ENCODE results near the gene FNTB. TPM values are rescaled to one million over a fixed set of nuclear protein-coding genes. Genes with fewer than 3 reads are reported as not detected.

FNTB gene
- total and polyA plus RNA-seq, 5 donors from 2014 or later, result 6.3 to 15.5 (median 7.9) TPM

GRCh38 chr14:64950889-64951288 is 35.8 kb upstream of the FNTB start:
- no peak overlapping the region for H3K27ac ChIP-seq (ENCODE audit: insufficient read depth, low read length, poor library complexity, severe bottlenecking)
- H3K4me3 ChIP-seq (ENCODE audit: low read depth, low read length), result no peak overlapping the region

DNA sequence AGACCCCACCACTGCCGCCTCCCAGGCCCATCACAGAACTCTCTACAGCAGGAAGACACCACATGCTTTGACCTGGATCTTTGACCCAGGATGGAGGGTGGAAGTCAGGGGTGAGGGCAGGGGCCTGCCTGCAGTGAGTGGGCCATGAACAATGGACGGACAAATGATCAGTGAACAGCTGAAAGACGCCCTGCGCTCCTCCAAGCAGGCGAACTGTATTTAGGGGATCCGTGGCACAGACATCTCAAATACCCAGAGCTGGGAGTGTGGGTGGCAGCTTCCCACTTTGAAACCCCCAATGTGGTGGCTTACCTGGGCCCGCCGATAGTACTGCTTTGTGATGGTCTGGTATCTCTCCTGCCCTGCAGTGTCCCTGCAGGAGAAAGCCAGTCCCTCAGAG is 35.4 kb upstream of the FNTB start:
- Histone ChIP-seq H3K27ac (ENCODE audit: insufficient read depth, low read length, poor library complexity, severe bottlenecking) (no peak overlapping the region), H3K4me3 (ENCODE audit: low read depth, low read length) (no peak overlapping the region), H3K36me3 (ENCODE audit: control insufficient read depth, insufficient read depth, low read length) (peaks cover 25% of the 10 kb centered on the region), H3K4me1 (ENCODE audit: control insufficient read depth, insufficient read depth, low read length, poor library complexity, severe bottlenecking) (no peaks in the 10 kb centered on the region), H3K27me3 (ENCODE audit: control insufficient read depth, insufficient read depth, low read length) (no peaks in the 10 kb centered on the region), H3K9me3 (ENCODE audit: control insufficient read depth in 2 of 2, low read length in 2 of 2) (no peaks in the 10 kb centered on the region)
- H3K36me3 Mint-ChIP-seq, result peaks cover 48% of the 10 kb centered on the region
- peak overlapping the region in 1 of 3 donors; percentile 23 for H3K27ac Mint-ChIP-seq
- no peaks in the 10 kb centered on the region for H3K27me3 Mint-ChIP-seq
- DNase-seq (no peak), ATAC-seq (ENCODE audit: low read depth in 2 of 2) (no peak)
- peak overlapping the region in 1 of 4 donors; percentile 16 for H3K4me3 Mint-ChIP-seq
- peaks cover 0 to 2% (median 0%) of the 10 kb centered on the region in 7 donors for H3K9me3 Mint-ChIP-seq
- H3K4me1 Mint-ChIP-seq, result peaks cover 0 to 25% (median 9%) of the 10 kb centered on the region in 4 donors

More at GRCh38 chr14:64950889-64951288, 35.8 kb upstream of the FNTB start:
- H3K4me3 Mint-ChIP-seq, result no peak overlapping the region
- H3K36me3 Mint-ChIP-seq, result peaks cover 52% of the 10 kb centered on the region
- ATAC-seq (ENCODE audit: low read depth in 2 of 2) (no peak), DNase-seq (no peak)
- H3K27me3 Mint-ChIP-seq, result no peaks in the 10 kb centered on the region
- Histone ChIP-seq H3K27me3 (ENCODE audit: control insufficient read depth, insufficient read depth, low read length) (no peaks in the 10 kb centered on the region), H3K9me3 (ENCODE audit: control insufficient read depth in 2 of 2, low read length in 2 of 2) (no peaks in the 10 kb centered on the region), H3K36me3 (ENCODE audit: control insufficient read depth, insufficient read depth, low read length) (peaks cover 25% of the 10 kb centered on the region), H3K4me1 (ENCODE audit: control insufficient read depth, insufficient read depth, low read length, poor library complexity, severe bottlenecking) (no peaks in the 10 kb centered on the region)
- peaks cover 0 to 2% (median 0%) of the 10 kb centered on the region in 7 donors for H3K9me3 Mint-ChIP-seq
- peak overlapping the region in 1 of 3 donors; percentile 44 for H3K27ac Mint-ChIP-seq
- peaks cover 0 to 26% (median 11%) of the 10 kb centered on the region in 4 donors for H3K4me1 Mint-ChIP-seq

DNA sequence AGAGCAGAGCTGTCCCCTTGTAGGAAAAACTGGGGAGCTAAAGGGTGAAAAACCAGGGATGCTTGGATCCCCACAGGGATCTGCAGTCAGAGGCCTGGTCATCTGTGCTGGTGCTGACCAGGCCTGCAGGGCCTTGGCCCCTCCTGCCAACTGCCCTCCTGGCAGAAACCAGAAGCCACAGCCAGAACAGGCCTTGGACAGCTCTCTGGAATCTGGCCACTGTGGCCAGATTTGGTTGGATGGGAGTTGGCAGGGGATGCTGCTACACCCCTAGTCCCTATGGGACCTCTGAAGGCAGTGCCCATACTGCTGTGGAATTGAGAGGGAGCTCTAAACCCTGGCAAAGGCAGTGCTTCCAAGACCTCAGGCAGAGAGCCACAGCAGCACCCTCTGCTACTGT is 35.0 kb upstream of the FNTB start:
- peaks cover 45% of the 10 kb centered on the region for H3K36me3 Mint-ChIP-seq

GRCh38 chr14:64952598-64953309 is 33.9 kb upstream of the FNTB start:
- H3K27ac Mint-ChIP-seq, result peak overlapping the region; percentile 8 to 69 (median 42)
- DNase-seq (no peak), ATAC-seq (ENCODE audit: low read depth in 2 of 2) (no peak)
- H3K36me3 Mint-ChIP-seq, result peaks cover 38% of the 10 kb centered on the region
- Histone ChIP-seq H3K4me1 (ENCODE audit: control insufficient read depth, insufficient read depth, low read length, poor library complexity, severe bottlenecking) (no peaks in the 10 kb centered on the region), H3K27ac (ENCODE audit: insufficient read depth, low read length, poor library complexity, severe bottlenecking) (no peak overlapping the region), H3K4me3 (ENCODE audit: low read depth, low read length) (no peak overlapping the region), H3K27me3 (ENCODE audit: control insufficient read depth, insufficient read depth, low read length) (no peaks in the 10 kb centered on the region), H3K9me3 (ENCODE audit: control insufficient read depth in 2 of 2, low read length in 2 of 2) (no peaks in the 10 kb centered on the region), H3K36me3 (ENCODE audit: control insufficient read depth, insufficient read depth, low read length) (peaks cover 25% of the 10 kb centered on the region)
- peaks cover 0 to 2% (median 0%) of the 10 kb centered on the region in 7 donors for H3K9me3 Mint-ChIP-seq
- no peaks in the 10 kb centered on the region for H3K27me3 Mint-ChIP-seq
- H3K4me3 Mint-ChIP-seq, result no peak overlapping the region
- peaks cover 0 to 23% (median 8%) of the 10 kb centered on the region in 4 donors for H3K4me1 Mint-ChIP-seq

More for the DNA sequence above, 35.0 kb upstream of the FNTB start:
- Mint-ChIP-seq H3K4me1 (peaks cover 0 to 23% (median 8%) of the 10 kb centered on the region in 4 donors), H3K27ac (peak overlapping the region in 1 of 3 donors; percentile 23), H3K27me3 (no peaks in the 10 kb centered on the region), H3K4me3 (no peak overlapping the region), H3K9me3 (peaks cover 0 to 2% (median 0%) of the 10 kb centered on the region in 7 donors)
- H3K27me3 ChIP-seq (ENCODE audit: control insufficient read depth, insufficient read depth, low read length), result no peaks in the 10 kb centered on the region
- no peak overlapping the region for H3K4me3 ChIP-seq (ENCODE audit: low read depth, low read length)
- H3K4me1 ChIP-seq (ENCODE audit: control insufficient read depth, insufficient read depth, low read length, poor library complexity, severe bottlenecking), result no peaks in the 10 kb centered on the region
- ATAC-seq (ENCODE audit: low read depth in 2 of 2) (no peak), DNase-seq (no peak)
- H3K9me3 ChIP-seq (ENCODE audit: control insufficient read depth in 2 of 2, low read length in 2 of 2), result no peaks in the 10 kb centered on the region
- no peak overlapping the region for H3K27ac ChIP-seq (ENCODE audit: insufficient read depth, low read length, poor library complexity, severe bottlenecking)
- peaks cover 27% of the 10 kb centered on the region for H3K36me3 ChIP-seq (ENCODE audit: control insufficient read depth, insufficient read depth, low read length)

DNA sequence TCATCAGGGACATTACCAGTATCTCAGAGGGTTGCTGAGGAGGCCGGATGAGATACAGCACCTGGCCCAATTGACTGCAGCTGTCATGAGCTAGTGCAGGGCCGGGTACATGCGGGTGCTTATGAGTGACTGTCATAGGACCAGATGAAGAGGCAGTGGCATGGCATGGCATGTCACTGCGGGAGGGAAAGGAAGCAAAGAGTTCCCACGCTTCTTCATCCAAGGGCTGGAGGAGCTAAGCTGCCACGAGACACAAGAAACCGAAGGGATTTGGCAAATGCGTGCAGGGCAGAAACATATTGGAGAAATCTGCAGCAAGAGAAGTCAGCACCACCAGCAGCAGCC is 33.4 kb upstream of the FNTB start:
- Mint-ChIP-seq H3K36me3 (peaks cover 38% of the 10 kb centered on the region), H3K4me3 (no peak overlapping the region), H3K27me3 (no peaks in the 10 kb centered on the region), H3K9me3 (peaks cover 0 to 2% (median 0%) of the 10 kb centered on the region in 7 donors), H3K4me1 (peaks cover 0 to 23% (median 8%) of the 10 kb centered on the region in 4 donors), H3K27ac (peak overlapping the region in 1 of 3 donors; percentile 1)
- Histone ChIP-seq H3K4me1 (ENCODE audit: control insufficient read depth, insufficient read depth, low read length, poor library complexity, severe bottlenecking) (no peaks in the 10 kb centered on the region), H3K9me3 (ENCODE audit: control insufficient read depth in 2 of 2, low read length in 2 of 2) (no peaks in the 10 kb centered on the region), H3K27me3 (ENCODE audit: control insufficient read depth, insufficient read depth, low read length) (no peaks in the 10 kb centered on the region), H3K4me3 (ENCODE audit: low read depth, low read length) (no peak overlapping the region), H3K36me3 (ENCODE audit: control insufficient read depth, insufficient read depth, low read length) (peaks cover 24% of the 10 kb centered on the region), H3K27ac (ENCODE audit: insufficient read depth, low read length, poor library complexity, severe bottlenecking) (no peak overlapping the region)
- DNase-seq, result no peak
- no peak for ATAC-seq (ENCODE audit: low read depth in 2 of 2)

- no peaks in the 10 kb centered on the region for H3K4me1 ChIP-seq (ENCODE audit: control insufficient read depth, insufficient read depth, low read length, poor library complexity, severe bottlenecking)
- no peaks in the 10 kb centered on the region for H3K9me3 ChIP-seq (ENCODE audit: control insufficient read depth in 2 of 2, low read length in 2 of 2)
- H3K4me3 ChIP-seq (ENCODE audit: low read depth, low read length), result no peak overlapping the region
- H3K4me3 Mint-ChIP-seq, result no peak overlapping the region
- H3K27ac ChIP-seq (ENCODE audit: insufficient read depth, low read length, poor library complexity, severe bottlenecking), result no peak overlapping the region
- no peak overlapping the region for H3K27ac Mint-ChIP-seq
- H3K9me3 Mint-ChIP-seq, result peaks cover 0 to 2% (median 0%) of the 10 kb centered on the region in 7 donors
- peaks cover 20% of the 10 kb centered on the region for H3K36me3 ChIP-seq (ENCODE audit: control insufficient read depth, insufficient read depth, low read length)
- no peaks in the 10 kb centered on the region for H3K27me3 ChIP-seq (ENCODE audit: control insufficient read depth, insufficient read depth, low read length)
- peaks cover 34% of the 10 kb centered on the region for H3K36me3 Mint-ChIP-seq
- ATAC-seq (ENCODE audit: low read depth in 2 of 2) (no peak), DNase-seq (no peak)
- peaks cover 0 to 22% (median 7%) of the 10 kb centered on the region in 4 donors for H3K4me1 Mint-ChIP-seq
- H3K27me3 Mint-ChIP-seq, result no peaks in the 10 kb centered on the region
Measured at GRCh38 chr14:64953661-64954060, 33.0 kb upstream of the FNTB start.

DNA sequence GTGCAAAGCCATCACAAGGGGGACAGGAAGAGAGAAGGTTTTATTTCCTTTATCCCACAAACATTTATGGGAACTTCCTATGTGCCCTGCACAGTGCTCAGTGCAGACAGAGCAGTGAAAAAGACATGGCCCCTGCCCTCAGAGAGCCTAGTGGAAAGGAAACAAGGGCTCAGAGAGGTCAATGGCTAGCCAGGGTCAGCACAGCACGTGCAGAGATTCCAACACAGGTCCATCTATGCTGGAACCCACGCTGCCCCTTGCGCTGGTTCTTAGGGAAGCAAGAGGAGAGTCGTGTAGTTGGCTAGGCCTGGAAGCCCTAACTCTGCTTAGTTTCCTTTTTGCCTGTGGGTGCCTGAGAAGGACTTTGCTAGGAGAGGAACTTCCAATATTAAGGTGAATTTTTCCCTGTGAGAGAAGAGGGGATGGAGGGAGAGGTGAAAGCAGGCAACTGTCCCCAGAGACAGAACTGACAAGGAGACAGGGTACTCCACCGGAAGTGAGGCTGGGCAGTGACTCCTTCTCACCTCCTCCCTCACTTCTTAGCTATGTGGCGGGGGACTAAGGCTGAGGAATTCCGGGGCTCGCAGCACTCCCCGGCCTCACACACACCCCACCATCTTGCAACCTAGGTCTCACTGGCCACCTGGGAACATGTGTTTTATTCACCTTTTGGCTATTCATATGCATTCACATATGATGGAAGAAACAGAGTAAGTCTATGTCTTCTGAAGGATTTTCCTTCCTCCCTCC is 32.0 kb upstream of the FNTB start:
- DNase-seq, result no peak
- peaks cover 17% of the 10 kb centered on the region for H3K36me3 ChIP-seq (ENCODE audit: control insufficient read depth, insufficient read depth, low read length)
- H3K36me3 Mint-ChIP-seq, result peaks cover 28% of the 10 kb centered on the region
- no peaks in the 10 kb centered on the region for H3K27me3 ChIP-seq (ENCODE audit: control insufficient read depth, insufficient read depth, low read length)
- H3K27me3 Mint-ChIP-seq, result no peaks in the 10 kb centered on the region
- H3K4me1 Mint-ChIP-seq, result peaks cover 0 to 19% (median 6%) of the 10 kb centered on the region in 4 donors
- H3K27ac ChIP-seq (ENCODE audit: insufficient read depth, low read length, poor library complexity, severe bottlenecking), result no peak overlapping the region
- H3K27ac Mint-ChIP-seq, result peak overlapping the region in 2 of 3 donors; percentile 2 to 52
- no peak overlapping the region for H3K4me3 Mint-ChIP-seq
- ATAC-seq (ENCODE audit: low read depth in 2 of 2), result no peak
- H3K9me3 Mint-ChIP-seq, result peaks cover 0 to 2% (median 0%) of the 10 kb centered on the region in 7 donors
- no peaks in the 10 kb centered on the region for H3K9me3 ChIP-seq (ENCODE audit: control insufficient read depth in 2 of 2, low read length in 2 of 2)
- no peak overlapping the region for H3K4me3 ChIP-seq (ENCODE audit: low read depth, low read length)
- H3K4me1 ChIP-seq (ENCODE audit: control insufficient read depth, insufficient read depth, low read length, poor library complexity, severe bottlenecking), result no peaks in the 10 kb centered on the region

Data from CD4-positive, CD25-positive, alpha-beta regulatory T cell (primary cell).